Left ventricle myocardium inferior (tissue), 1 donor: ENCODE results near the gene ARL4A. TPM values are rescaled to one million over a fixed set of nuclear protein-coding genes. Genes with fewer than 3 reads are reported as not detected.

Experiments
- DNase-seq: peaks from one replicate; pipeline ENCODE4 v3.0.0-alpha.2; 2020
- H3K27ac ChIP-seq: fragments of 200-600 bp; replicated peaks from 2 replicates; pipeline ENCODE4 v1.8.0; 2021
- H3K27me3 ChIP-seq: fragments of 200-600 bp; 2 replicates; pipeline ENCODE4 v1.8.0; 2021; ENCODE audit warnings: low read depth
- H3K36me3 ChIP-seq: fragments of 200-600 bp; 2 replicates; pipeline ENCODE4 v1.8.0; 2021
- H3K4me1 ChIP-seq: fragments of 200-600 bp; 2 replicates; pipeline ENCODE4 v1.8.0; 2021
- H3K4me3 ChIP-seq: fragments of 200-600 bp; 2 replicates; pipeline ENCODE4 v1.8.0; 2021; ENCODE audit warnings: mild to moderate bottlenecking, moderate library complexity
- H3K9me3 ChIP-seq: fragments of 200-600 bp; replicated peaks from 2 replicates; pipeline ENCODE4 v1.8.0; 2021
- CTCF ChIP-seq: fragments of 200-600 bp; IDR thresholded peaks from 2 replicates; pipeline ENCODE4 v1.8.0; 2021; ENCODE audit warnings: antibody characterized with exemption, mild to moderate bottlenecking, borderline replicate concordance
- intact Hi-C: fragments of 100-400 bp; cut with micrococcal nuclease; formaldehyde crosslinking; loops from one replicate; pipeline ENCODE4 v1.11.0; 2022
- total RNA-seq: library from RNA; stranded (reverse); fragmentation: NEBNext Ultra II Directional; extraction: Animal tissue kit (Norgen Biotek cat#: 25700); gene quantifications from one replicate; pipeline ENCODE4 v1.2.1, GENCODE V29; 2021
- donor health status: DM: no; HTN: yes; CAD: no; lungs with severe emphysema.

Gene ARL4A
- total RNA-seq, 1 donor from 2014 or later: 11.5 TPM

GRCh38 chr7:12706900-12707536 lies 19.6 kb downstream of the ARL4A start:
- intact Hi-C loops: no loop called here
- no peak overlapping the region for H3K27ac ChIP-seq
- H3K4me3 ChIP-seq: no peak overlapping the region
- no peak for TF ChIP-seq CTCF
- no peaks in the 10 kb centered on the region for H3K4me1 ChIP-seq
- no peak for DNase-seq
- H3K36me3 ChIP-seq: no peaks in the 10 kb centered on the region
- peaks cover 2% of the 10 kb centered on the region for H3K9me3 ChIP-seq
- no peaks in the 10 kb centered on the region for H3K27me3 ChIP-seq

- no peaks in the 10 kb centered on the region for H3K9me3 ChIP-seq
- H3K36me3 ChIP-seq: no peaks in the 10 kb centered on the region
- no peak overlapping the region for H3K27ac ChIP-seq
- H3K4me1 ChIP-seq: no peaks in the 10 kb centered on the region
- DNase-seq: no peak
- intact Hi-C loops: no loop called here
- no peak for TF ChIP-seq CTCF
- no peaks in the 10 kb centered on the region for H3K27me3 ChIP-seq
- no peak overlapping the region for H3K4me3 ChIP-seq
Measured at GRCh38 chr7:12708314-12708713, 20.9 kb downstream of the ARL4A start.

DNA sequence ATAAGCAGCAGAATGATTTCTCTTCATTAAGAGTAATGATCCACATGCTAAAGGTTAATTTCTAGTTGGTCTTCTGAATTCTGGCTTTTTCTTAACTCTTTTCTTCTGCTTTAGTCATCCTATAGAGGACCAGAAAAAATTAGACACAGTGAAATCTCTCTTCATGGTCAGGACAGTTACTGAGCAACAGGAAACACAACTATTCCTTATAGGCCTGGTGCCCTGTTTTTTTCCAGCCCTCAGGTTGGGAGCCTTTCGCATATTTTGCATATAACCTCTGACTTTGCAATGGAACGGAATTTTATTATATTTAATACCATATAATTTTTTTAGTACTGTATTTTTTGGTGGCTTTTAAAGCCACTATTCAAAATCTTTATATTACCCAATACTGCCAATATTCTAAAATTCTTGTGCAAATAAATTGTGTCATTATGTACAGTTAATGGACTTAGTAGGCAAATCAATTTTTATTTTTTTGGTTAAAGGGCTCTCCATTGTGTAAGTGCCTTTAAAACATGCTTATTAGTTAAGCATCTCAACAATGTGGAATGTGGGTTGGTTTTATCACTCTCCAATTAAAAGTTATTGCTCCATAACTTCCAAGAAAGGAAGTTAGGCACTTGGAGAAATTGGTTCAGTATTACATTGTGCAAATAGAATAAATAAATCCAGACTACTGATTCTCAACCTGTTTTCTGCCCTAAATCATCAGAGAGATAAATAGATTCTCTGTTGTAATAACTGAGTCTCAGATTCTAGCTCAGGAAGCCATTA lies 22.5 kb downstream of the ARL4A start:
- Histone ChIP-seq H3K27ac (no peak overlapping the region), H3K4me3 (no peak overlapping the region), H3K27me3 (no peaks in the 10 kb centered on the region), H3K4me1 (peaks cover 3% of the 10 kb centered on the region), H3K9me3 (no peaks in the 10 kb centered on the region), H3K36me3 (no peaks in the 10 kb centered on the region)
- TF ChIP-seq CTCF: no peak
- intact Hi-C loops: no loop called here
- DNase-seq: no peak

- H3K4me1 ChIP-seq: peaks cover 12% of the 10 kb centered on the region
- intact Hi-C loops: no loop called here
Measured at GRCh38 chr7:12711124-12711523, 23.7 kb downstream of the ARL4A start.

GRCh38 chr7:12712236-12712635 lies 24.8 kb downstream of the ARL4A start:
- Histone ChIP-seq H3K27me3 (no peaks in the 10 kb centered on the region), H3K9me3 (no peaks in the 10 kb centered on the region), H3K4me1 (peaks cover 24% of the 10 kb centered on the region), H3K4me3 (no peak overlapping the region), H3K27ac (no peak overlapping the region), H3K36me3 (no peaks in the 10 kb centered on the region)
- TF ChIP-seq CTCF: no peak
- intact Hi-C loops: no loop called here
- DNase-seq: no peak

More at GRCh38 chr7:12711124-12711523, 23.7 kb downstream of the ARL4A start:
- no peaks in the 10 kb centered on the region for H3K27me3 ChIP-seq
- H3K9me3 ChIP-seq: no peaks in the 10 kb centered on the region
- H3K36me3 ChIP-seq: no peaks in the 10 kb centered on the region
- DNase-seq: no peak
- no peak overlapping the region for H3K4me3 ChIP-seq
- no peak overlapping the region for H3K27ac ChIP-seq
- TF ChIP-seq CTCF: no peak
